Glutamatergic neuron (in vitro differentiated cells): ENCODE results near the gene IL32. TPM values are rescaled to one million over a fixed set of nuclear protein-coding genes. Genes with fewer than 3 reads are reported as not detected.
"Not testable (repeated sequence)": the region's sequence is repeated elsewhere in the genome, so short reads cannot be mapped to it uniquely, and the experiment has no call there.

Source experiments
- DNase-seq: peaks from one replicate; pipeline ENCODE4 v3.0.0; 2022
- H3K27ac Mint-ChIP-seq: one replicate; pipeline ENCODE4 v1.8.0; 2020; ENCODE audit warnings: mild to moderate bottlenecking, mixed read lengths, inconsistent platforms; ENCODE audit not compliant: unreplicated experiment
- H3K27me3 Mint-ChIP-seq: one replicate; pipeline ENCODE4 v1.8.0; 2020; ENCODE audit warnings: mild to moderate bottlenecking, moderate library complexity, mixed read lengths, inconsistent platforms; ENCODE audit not compliant: unreplicated experiment
- H3K36me3 Mint-ChIP-seq: one replicate; pipeline ENCODE4 v1.8.0; 2020; ENCODE audit warnings: mild to moderate bottlenecking, mixed read lengths, inconsistent platforms; ENCODE audit not compliant: unreplicated experiment
- H3K4me1 Mint-ChIP-seq: one replicate; pipeline ENCODE4 v1.8.0; 2020; ENCODE audit warnings: mild to moderate bottlenecking, low read depth, mixed read lengths, inconsistent platforms; ENCODE audit not compliant: unreplicated experiment
- H3K4me3 Mint-ChIP-seq: one replicate; pipeline ENCODE4 v1.8.0; 2020; ENCODE audit warnings: mild to moderate bottlenecking, mixed read lengths, inconsistent platforms; ENCODE audit not compliant: unreplicated experiment
- H3K9me3 Mint-ChIP-seq: one replicate; pipeline ENCODE4 v1.8.0; 2020; ENCODE audit warnings: mild to moderate bottlenecking, moderate library complexity, mixed read lengths, inconsistent platforms; ENCODE audit not compliant: unreplicated experiment
- CTCF ChIP-seq: fragments of 200-600 bp; sonication (generic); IDR thresholded peaks from one replicate; pipeline ENCODE4 v1.5.0; 2021; ENCODE audit not compliant: partially characterized antibody, unreplicated experiment
- total RNA-seq: library from RNA; stranded (reverse); fragmentation: NEBNext Ultra II Directional; extraction: Animal tissue kit (Norgen Biotek cat#: 25700); gene quantifications from one replicate; pipeline ENCODE4 v1.2.1, GENCODE V29; 2021; ENCODE audit not compliant: unreplicated experiment

IL32 gene
- total RNA-seq, 1 donor from 2014 or later: 1.3 TPM

- Mint-ChIP-seq H3K27ac (no peak overlapping the region), H3K4me3 (peak overlapping the region; percentile 5), H3K36me3 (no peaks in the 10 kb centered on the region), H3K27me3 (peaks cover 8% of the 10 kb centered on the region), H3K4me1 (peaks cover 5% of the 10 kb centered on the region), H3K9me3 (peaks cover 2% of the 10 kb centered on the region)
- no peak for TF ChIP-seq CTCF
- DNase-seq: no peak
Observed at GRCh38 chr16:3073448-3073847, 8.0 kb downstream of the IL32 start.

GRCh38 chr16:3074860-3075522 is 9.6 kb downstream of the IL32 start:
- no peak overlapping the region for H3K4me3 Mint-ChIP-seq
- peaks cover 2% of the 10 kb centered on the region for H3K9me3 Mint-ChIP-seq
- no peaks in the 10 kb centered on the region for H3K36me3 Mint-ChIP-seq

DNA sequence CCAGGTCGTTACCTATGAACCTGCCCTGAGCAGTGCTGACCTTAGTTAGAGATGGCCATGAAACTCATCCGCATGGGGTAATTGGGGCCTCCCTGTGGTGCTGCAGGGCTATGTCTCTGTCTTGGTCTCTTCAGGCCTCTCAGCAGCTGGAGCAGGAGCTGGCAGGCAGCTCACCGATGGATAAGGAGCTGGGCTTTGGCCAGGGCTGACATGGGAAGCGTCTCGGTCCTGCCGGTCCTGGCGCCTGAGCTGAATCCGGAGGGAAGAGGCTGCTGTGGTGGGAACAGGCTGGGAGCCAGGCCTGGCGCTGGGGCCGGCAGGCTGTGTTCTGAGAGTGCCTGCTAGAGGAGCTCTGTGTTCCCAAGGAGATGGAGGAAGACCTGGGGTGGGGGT is 10.1 kb downstream of the IL32 start:
- Mint-ChIP-seq H3K36me3 (no peaks in the 10 kb centered on the region), H3K4me1 (peaks cover 5% of the 10 kb centered on the region), H3K9me3 (peaks cover 2% of the 10 kb centered on the region), H3K4me3 (no peak overlapping the region), H3K27ac (no peak overlapping the region), H3K27me3 (peaks cover 8% of the 10 kb centered on the region)
- TF ChIP-seq CTCF: no peak
- no peak for DNase-seq

More at GRCh38 chr16:3074860-3075522, 9.6 kb downstream of the IL32 start:
- no peak for TF ChIP-seq CTCF
- H3K27ac Mint-ChIP-seq: no peak overlapping the region
- no peak for DNase-seq
- peaks cover 5% of the 10 kb centered on the region for H3K4me1 Mint-ChIP-seq
- peaks cover 8% of the 10 kb centered on the region for H3K27me3 Mint-ChIP-seq

GRCh38 chr16:3075946-3076345 is 10.5 kb downstream of the IL32 start:
- not testable (repeated sequence) for H3K4me1 Mint-ChIP-seq, H3K36me3 Mint-ChIP-seq, DNase-seq, H3K9me3 Mint-ChIP-seq, H3K4me3 Mint-ChIP-seq, H3K27ac Mint-ChIP-seq
- peaks cover 11% of the 10 kb centered on the region for H3K27me3 Mint-ChIP-seq

DNA sequence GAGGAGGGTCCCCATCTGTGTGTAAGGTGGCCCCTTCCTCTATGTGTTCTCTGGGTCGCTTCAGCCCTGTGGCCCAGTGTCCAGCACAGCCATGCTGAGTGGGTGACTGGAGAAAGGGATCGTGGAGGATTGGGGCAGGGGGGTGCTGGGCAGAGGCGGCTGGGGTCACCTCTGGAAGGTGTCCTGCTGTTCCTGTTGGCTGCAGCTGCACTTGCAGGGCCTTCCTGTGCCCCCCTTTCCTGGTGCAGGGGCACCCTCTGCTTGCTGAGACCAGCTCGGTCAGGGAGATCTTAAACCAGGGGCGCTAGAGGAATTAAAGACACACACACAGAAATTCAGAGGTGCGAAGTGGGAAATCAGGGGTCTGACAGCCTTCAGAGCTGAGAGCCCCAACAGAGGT is 11.1 kb downstream of the IL32 start:
- TF ChIP-seq CTCF: no peak
- peaks cover 5% of the 10 kb centered on the region for H3K36me3 Mint-ChIP-seq
- no peak for DNase-seq
- no peak overlapping the region for H3K4me3 Mint-ChIP-seq
- H3K9me3 Mint-ChIP-seq: peaks cover 2% of the 10 kb centered on the region
- peaks cover 10% of the 10 kb centered on the region for H3K27me3 Mint-ChIP-seq
- no peak overlapping the region for H3K27ac Mint-ChIP-seq
- H3K4me1 Mint-ChIP-seq: peaks cover 5% of the 10 kb centered on the region
